Measurements from ENCODE around the gene MBLAC2. TPM values are rescaled to one million over a fixed set of nuclear protein-coding genes. Genes with fewer than 3 reads are reported as not detected.
A peak's percentile ranks its signal among the peaks of the same experiment; 100 is the strongest.

The MBLAC2 gene
- polyA plus RNA-seq, 4 donors: 0.89 to 9.6 (median 2.5) TPM

DNA sequence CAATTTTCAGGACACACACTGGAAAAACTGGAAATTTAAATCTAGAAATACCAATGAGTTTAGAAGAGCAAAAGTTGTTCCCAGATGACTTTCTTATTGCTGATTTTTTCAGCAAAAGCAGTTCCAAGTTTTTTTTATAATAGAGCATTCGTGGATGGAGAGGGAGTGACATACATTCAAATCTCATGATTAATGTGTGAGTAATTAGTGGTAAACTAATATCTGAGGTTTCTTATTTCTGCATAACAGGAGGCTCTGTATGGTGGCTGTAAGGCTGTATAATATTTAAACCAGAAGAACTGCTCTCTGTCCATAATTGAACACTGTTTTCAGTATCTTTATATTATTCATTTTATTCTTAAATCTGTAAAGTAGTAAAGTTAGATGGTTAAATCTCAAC is 29.0 kb upstream of the MBLAC2 start:
- H3K9me3 ChIP-seq (ENCODE audit: control insufficient read depth in 2 of 2, insufficient read depth in 1 of 2, low read depth in 1 of 2, low read length in 1 of 2): no peaks in the 10 kb centered on the region
- no peaks in the 10 kb centered on the region for H3K4me1 ChIP-seq (ENCODE audit: control insufficient read depth in 3 of 3, insufficient read depth in 2 of 3, low read depth in 1 of 3, low read length in 2 of 3)
- no peak overlapping the region for H3K27ac ChIP-seq (ENCODE audit: low read depth in 1 of 3, low read length in 2 of 3)
- WGBS, 3 donors: 75 to 88% (median 84%) methylated on average over 1 of the region's 1 CpG
- H3K27me3 ChIP-seq (ENCODE audit: control insufficient read depth in 3 of 3, insufficient read depth in 3 of 3, low read length in 3 of 3): no peaks in the 10 kb centered on the region
- FAIRE-seq (no peak), DNase-seq (no peak)
- H3K36me3 ChIP-seq (ENCODE audit: control insufficient read depth in 3 of 3, insufficient read depth in 2 of 3, low read depth in 1 of 3, low read length in 3 of 3): no peaks in the 10 kb centered on the region
- H3K4me3 ChIP-seq (ENCODE audit: low read depth in 1 of 3, low read length in 3 of 3): no peak overlapping the region

DNA sequence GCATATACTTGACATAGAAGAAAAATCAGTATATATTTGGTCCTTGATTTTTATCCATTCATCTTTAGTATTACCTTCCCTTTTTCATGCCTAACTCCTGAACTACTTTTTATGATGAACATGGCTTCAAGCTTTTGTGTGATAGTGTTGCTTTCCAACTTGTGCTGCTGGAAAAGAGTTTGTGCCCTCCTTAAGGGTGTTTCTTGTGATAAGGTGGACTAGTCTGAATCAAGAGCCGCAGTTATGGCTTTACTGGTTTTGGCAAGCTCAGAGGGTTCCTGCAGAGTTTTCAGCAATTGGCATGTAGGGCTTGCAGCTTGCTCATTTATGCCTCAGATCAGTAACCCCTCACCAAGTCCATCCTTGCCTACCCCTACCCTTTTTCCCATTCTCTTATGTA is 20.6 kb upstream of the MBLAC2 start:
- no peaks in the 10 kb centered on the region for H3K27me3 ChIP-seq (ENCODE audit: control insufficient read depth in 3 of 3, insufficient read depth in 3 of 3, low read length in 3 of 3)
- FAIRE-seq (no peak), DNase-seq (no peak)
- peak overlapping the region in 1 of 3 donors; percentile 20 for H3K27ac ChIP-seq (ENCODE audit: low read depth in 1 of 3, low read length in 2 of 3)
- no peaks in the 10 kb centered on the region for H3K9me3 ChIP-seq (ENCODE audit: control insufficient read depth in 2 of 2, insufficient read depth in 1 of 2, low read depth in 1 of 2, low read length in 1 of 2)
- no peaks in the 10 kb centered on the region for H3K4me1 ChIP-seq (ENCODE audit: control insufficient read depth in 3 of 3, insufficient read depth in 2 of 3, low read depth in 1 of 3, low read length in 2 of 3)
- H3K4me3 ChIP-seq (ENCODE audit: low read depth in 1 of 3, low read length in 3 of 3): no peak overlapping the region
- 82 to 96% (median 93%) methylated on average over 1 of the region's 1 CpG for WGBS, 3 donors
- peaks cover 0 to 3% (median 0%) of the 10 kb centered on the region in 3 donors for H3K36me3 ChIP-seq (ENCODE audit: control insufficient read depth in 3 of 3, insufficient read depth in 2 of 3, low read depth in 1 of 3, low read length in 3 of 3)

DNA sequence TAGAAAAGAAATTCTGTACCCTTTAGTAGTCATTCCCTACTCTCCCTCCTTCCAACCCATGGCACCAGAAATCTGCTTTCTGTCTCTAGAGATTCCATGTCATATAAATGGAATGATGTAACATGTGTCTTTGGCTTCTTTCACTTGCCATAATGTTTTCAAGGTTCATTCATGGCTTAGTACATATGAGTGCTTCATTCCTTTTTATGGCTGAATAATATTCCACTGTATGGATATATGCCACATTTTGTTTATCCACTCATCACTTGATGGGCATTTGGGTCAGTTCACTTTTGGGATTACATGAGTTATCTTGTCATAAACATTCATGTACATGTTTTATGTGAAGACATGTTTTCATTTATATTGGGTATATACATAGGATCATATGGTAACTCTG is 19.5 kb upstream of the MBLAC2 start:
- Histone ChIP-seq H3K9me3 (ENCODE audit: control insufficient read depth in 2 of 2, insufficient read depth in 1 of 2, low read depth in 1 of 2, low read length in 1 of 2) (no peaks in the 10 kb centered on the region), H3K27ac (ENCODE audit: low read depth in 1 of 3, low read length in 2 of 3) (no peak overlapping the region), H3K4me3 (ENCODE audit: low read depth in 1 of 3, low read length in 3 of 3) (no peak overlapping the region), H3K4me1 (ENCODE audit: control insufficient read depth in 3 of 3, insufficient read depth in 2 of 3, low read depth in 1 of 3, low read length in 2 of 3) (no peaks in the 10 kb centered on the region), H3K36me3 (ENCODE audit: control insufficient read depth in 3 of 3, insufficient read depth in 2 of 3, low read depth in 1 of 3, low read length in 3 of 3) (peaks cover 0 to 3% (median 0%) of the 10 kb centered on the region in 3 donors), H3K27me3 (ENCODE audit: control insufficient read depth in 3 of 3, insufficient read depth in 3 of 3, low read length in 3 of 3) (no peaks in the 10 kb centered on the region)
- DNase-seq (no peak), FAIRE-seq (no peak)

DNA sequence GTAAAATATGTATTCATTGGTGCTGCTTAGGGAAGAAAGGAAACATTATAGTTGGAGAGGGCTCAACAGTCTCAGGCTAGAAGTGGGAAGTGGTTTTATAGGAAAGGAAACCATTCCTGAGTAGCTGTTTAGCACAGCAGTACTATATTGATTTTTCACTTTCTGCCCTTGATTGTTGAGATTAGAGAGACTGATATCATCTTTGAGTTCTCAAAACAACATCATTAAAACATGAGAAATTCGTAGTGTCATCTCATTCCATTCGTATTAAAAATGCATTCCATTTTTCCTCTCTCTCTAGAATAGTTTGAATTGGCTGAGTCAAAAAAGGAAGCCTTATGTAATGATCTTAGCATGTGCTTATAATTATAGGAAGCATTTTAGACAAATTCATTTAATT is 14.2 kb upstream of the MBLAC2 start:
- FAIRE-seq: no peak
- 57 to 76% (median 74%) methylated on average over 2 of the region's 2 CpGs for WGBS, 3 donors
- Histone ChIP-seq H3K4me1 (ENCODE audit: control insufficient read depth in 3 of 3, insufficient read depth in 2 of 3, low read depth in 1 of 3, low read length in 2 of 3) (no peaks in the 10 kb centered on the region), H3K36me3 (ENCODE audit: control insufficient read depth in 3 of 3, insufficient read depth in 2 of 3, low read depth in 1 of 3, low read length in 3 of 3) (no peaks in the 10 kb centered on the region), H3K4me3 (ENCODE audit: low read depth in 1 of 3, low read length in 3 of 3) (no peak overlapping the region), H3K9me3 (ENCODE audit: control insufficient read depth in 2 of 2, insufficient read depth in 1 of 2, low read depth in 1 of 2, low read length in 1 of 2) (no peaks in the 10 kb centered on the region), H3K27ac (ENCODE audit: low read depth in 1 of 3, low read length in 2 of 3) (no peak overlapping the region), H3K27me3 (ENCODE audit: control insufficient read depth in 3 of 3, insufficient read depth in 3 of 3, low read length in 3 of 3) (no peaks in the 10 kb centered on the region)
- DNase-seq: no peak

DNA sequence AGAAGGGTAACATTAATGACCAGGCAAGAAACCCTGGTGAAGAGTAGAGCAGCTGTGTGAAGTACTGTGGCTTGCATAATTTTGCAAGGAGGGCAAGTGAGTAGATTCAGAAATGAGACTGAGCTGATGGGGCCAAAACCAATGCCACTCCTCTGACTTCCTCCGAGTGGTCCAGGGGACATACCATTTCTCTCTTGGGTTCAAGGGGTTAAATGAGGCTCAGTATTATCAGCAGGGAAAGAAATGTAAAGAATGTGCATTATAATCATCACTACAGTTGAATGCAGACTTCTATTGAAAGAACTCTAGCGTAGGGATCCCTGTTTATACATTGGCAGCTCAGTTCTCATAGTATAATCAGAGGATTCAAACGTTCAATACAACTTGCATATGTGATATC is 10.0 kb upstream of the MBLAC2 start:
- Histone ChIP-seq H3K9me3 (ENCODE audit: control insufficient read depth in 2 of 2, insufficient read depth in 1 of 2, low read depth in 1 of 2, low read length in 1 of 2) (no peaks in the 10 kb centered on the region), H3K36me3 (ENCODE audit: control insufficient read depth in 3 of 3, insufficient read depth in 2 of 3, low read depth in 1 of 3, low read length in 3 of 3) (no peaks in the 10 kb centered on the region), H3K4me1 (ENCODE audit: control insufficient read depth in 3 of 3, insufficient read depth in 2 of 3, low read depth in 1 of 3, low read length in 2 of 3) (no peaks in the 10 kb centered on the region), H3K4me3 (ENCODE audit: low read depth in 1 of 3, low read length in 3 of 3) (no peak overlapping the region), H3K27me3 (ENCODE audit: control insufficient read depth in 3 of 3, insufficient read depth in 3 of 3, low read length in 3 of 3) (no peaks in the 10 kb centered on the region), H3K27ac (ENCODE audit: low read depth in 1 of 3, low read length in 2 of 3) (no peak overlapping the region)
- FAIRE-seq (no peak), DNase-seq (no peak)
- 70 to 82% (median 78%) methylated on average over 3 of the region's 3 CpGs for WGBS, 3 donors

DNA sequence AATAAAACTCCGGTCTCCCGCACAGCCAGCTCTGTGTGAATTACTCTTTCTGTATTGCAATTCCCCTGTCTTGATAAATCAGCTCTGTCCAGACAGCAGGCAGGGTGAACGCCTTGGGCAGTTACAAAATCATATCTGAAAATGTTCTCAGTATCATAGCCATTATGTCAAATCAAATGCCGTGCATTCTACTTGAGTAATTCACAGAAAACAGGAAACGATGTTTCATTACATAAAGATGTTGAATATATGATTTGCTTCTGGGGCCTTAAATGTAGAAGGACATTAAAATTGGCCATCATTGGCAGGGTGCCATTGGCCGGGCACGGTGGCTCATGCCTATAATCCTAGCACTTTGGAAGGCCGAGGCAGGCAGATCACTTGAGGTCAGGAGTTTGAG is 8.6 kb upstream of the MBLAC2 start:
- FAIRE-seq (no peak), DNase-seq (no peak)
- Histone ChIP-seq H3K4me3 (ENCODE audit: low read depth in 1 of 3, low read length in 3 of 3) (no peak overlapping the region), H3K4me1 (ENCODE audit: control insufficient read depth in 3 of 3, insufficient read depth in 2 of 3, low read depth in 1 of 3, low read length in 2 of 3) (no peaks in the 10 kb centered on the region), H3K27ac (ENCODE audit: low read depth in 1 of 3, low read length in 2 of 3) (no peak overlapping the region), H3K27me3 (ENCODE audit: control insufficient read depth in 3 of 3, insufficient read depth in 3 of 3, low read length in 3 of 3) (no peaks in the 10 kb centered on the region), H3K9me3 (ENCODE audit: control insufficient read depth in 2 of 2, insufficient read depth in 1 of 2, low read depth in 1 of 2, low read length in 1 of 2) (no peaks in the 10 kb centered on the region), H3K36me3 (ENCODE audit: control insufficient read depth in 3 of 3, insufficient read depth in 2 of 3, low read depth in 1 of 3, low read length in 3 of 3) (no peaks in the 10 kb centered on the region)
- 92 to 98% (median 94%) methylated on average over 8 of the region's 8 CpGs for WGBS, 3 donors

DNA sequence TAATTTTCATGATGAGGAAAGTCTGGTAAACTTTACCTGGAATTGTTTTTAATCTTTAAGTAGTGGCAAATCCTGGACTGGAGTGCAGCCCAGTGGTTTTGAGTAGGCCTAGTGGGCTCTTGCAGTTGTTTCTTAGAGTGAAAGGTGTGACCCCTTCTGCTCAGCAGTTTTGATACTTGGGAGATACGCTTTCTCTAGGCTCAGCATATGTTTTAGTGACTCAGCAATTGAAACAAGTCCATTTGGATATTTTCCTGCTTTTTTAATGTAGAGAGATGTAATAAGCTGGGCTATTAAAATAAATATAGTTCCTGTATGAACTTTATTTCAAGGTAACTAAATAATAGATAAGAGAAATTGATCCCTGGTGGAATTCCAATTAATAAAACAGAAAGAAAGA is 6.1 kb upstream of the MBLAC2 start:
- H3K4me3 ChIP-seq (ENCODE audit: low read depth in 1 of 3, low read length in 3 of 3): no peak overlapping the region
- WGBS, 3 donors: 94 to 97% (median 94%) methylated on average over 1 of the region's 1 CpG
- FAIRE-seq: no peak

DNA sequence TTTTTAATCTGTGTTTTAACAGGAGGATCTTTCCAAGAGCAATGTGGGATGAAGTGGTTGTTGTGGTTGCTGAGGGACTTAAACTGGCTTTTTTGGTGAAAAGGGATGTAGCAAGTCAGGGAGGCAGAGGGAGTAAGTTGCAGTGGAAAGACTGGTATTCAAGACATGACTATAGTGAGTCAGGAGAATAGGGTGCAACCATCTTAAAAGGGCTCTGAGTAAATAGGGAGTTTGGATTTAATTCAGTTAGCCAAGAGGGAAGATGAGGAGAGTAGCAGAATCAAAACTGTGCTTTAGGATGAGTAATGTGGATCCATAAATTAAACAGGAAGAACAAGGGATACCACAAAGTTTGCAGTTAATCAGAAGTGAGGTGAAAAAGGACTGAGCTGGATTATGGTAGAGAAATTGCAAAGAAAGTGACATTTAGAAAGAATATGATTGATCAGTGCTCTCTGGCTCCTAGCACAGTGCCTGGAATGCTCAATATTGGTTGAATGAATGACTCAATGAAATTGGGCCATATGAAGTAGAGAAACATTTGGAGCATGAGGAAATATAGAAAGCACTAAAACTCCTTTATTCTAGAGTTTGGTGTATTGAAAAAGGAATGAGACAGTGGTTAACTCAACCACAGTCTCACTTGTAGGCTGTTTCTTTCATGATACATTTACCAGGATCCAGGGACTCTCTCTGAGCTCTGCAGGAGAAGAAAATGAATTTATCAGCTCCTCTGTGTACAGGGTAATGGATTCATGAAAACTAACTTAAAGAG is 5.2 kb upstream of the MBLAC2 start:
- Histone ChIP-seq H3K27ac (ENCODE audit: low read depth in 1 of 3, low read length in 2 of 3) (no peak overlapping the region), H3K4me1 (ENCODE audit: control insufficient read depth in 3 of 3, insufficient read depth in 2 of 3, low read depth in 1 of 3, low read length in 2 of 3) (peaks cover 0 to 3% (median 0%) of the 10 kb centered on the region in 3 donors), H3K4me3 (ENCODE audit: low read depth in 1 of 3, low read length in 3 of 3) (no peak overlapping the region), H3K27me3 (ENCODE audit: control insufficient read depth in 3 of 3, insufficient read depth in 3 of 3, low read length in 3 of 3) (no peaks in the 10 kb centered on the region), H3K9me3 (ENCODE audit: control insufficient read depth in 2 of 2, insufficient read depth in 1 of 2, low read depth in 1 of 2, low read length in 1 of 2) (no peaks in the 10 kb centered on the region), H3K36me3 (ENCODE audit: control insufficient read depth in 3 of 3, insufficient read depth in 2 of 3, low read depth in 1 of 3, low read length in 3 of 3) (no peaks in the 10 kb centered on the region)
- FAIRE-seq (no peak), DNase-seq (no peak)

More for the DNA sequence above, 6.1 kb upstream of the MBLAC2 start:
- no peaks in the 10 kb centered on the region for H3K36me3 ChIP-seq (ENCODE audit: control insufficient read depth in 3 of 3, insufficient read depth in 2 of 3, low read depth in 1 of 3, low read length in 3 of 3)
- no peak overlapping the region for H3K27ac ChIP-seq (ENCODE audit: low read depth in 1 of 3, low read length in 2 of 3)
- H3K27me3 ChIP-seq (ENCODE audit: control insufficient read depth in 3 of 3, insufficient read depth in 3 of 3, low read length in 3 of 3): no peaks in the 10 kb centered on the region
- no peaks in the 10 kb centered on the region for H3K4me1 ChIP-seq (ENCODE audit: control insufficient read depth in 3 of 3, insufficient read depth in 2 of 3, low read depth in 1 of 3, low read length in 2 of 3)
- H3K9me3 ChIP-seq (ENCODE audit: control insufficient read depth in 2 of 2, insufficient read depth in 1 of 2, low read depth in 1 of 2, low read length in 1 of 2): no peaks in the 10 kb centered on the region
- DNase-seq: no peak

DNA sequence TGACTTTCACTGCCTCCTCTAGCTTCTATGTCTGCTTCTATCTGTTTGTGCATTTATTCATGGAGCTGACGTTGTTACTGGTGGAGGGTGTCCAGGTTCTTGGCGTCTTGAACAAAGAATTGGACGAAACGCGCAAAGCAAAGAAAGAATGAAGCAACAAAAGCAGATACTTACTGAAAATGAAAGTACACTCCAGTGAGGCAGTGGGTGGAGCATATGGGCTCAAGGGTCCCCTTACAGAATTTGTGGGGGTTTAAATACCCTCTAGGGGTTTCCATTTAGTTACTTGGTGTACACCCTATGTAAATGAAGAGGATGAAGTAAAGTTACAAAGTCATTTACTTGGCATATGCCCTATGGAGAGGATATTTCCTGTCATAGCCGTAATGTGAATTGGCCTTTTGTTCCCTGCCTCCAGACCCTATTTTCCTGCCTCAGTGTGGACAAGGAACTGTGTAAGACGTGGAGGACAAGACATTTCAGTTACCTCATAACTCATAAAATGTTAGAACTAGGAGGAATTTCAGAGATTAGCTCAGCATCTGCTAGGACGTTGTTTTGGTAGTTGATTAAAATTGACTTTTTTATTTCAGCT is 3.1 kb upstream of the MBLAC2 start:
- DNase-seq (no peak), FAIRE-seq (no peak)
- Histone ChIP-seq H3K9me3 (ENCODE audit: control insufficient read depth in 2 of 2, insufficient read depth in 1 of 2, low read depth in 1 of 2, low read length in 1 of 2) (no peaks in the 10 kb centered on the region), H3K36me3 (ENCODE audit: control insufficient read depth in 3 of 3, insufficient read depth in 2 of 3, low read depth in 1 of 3, low read length in 3 of 3) (no peaks in the 10 kb centered on the region), H3K4me1 (ENCODE audit: control insufficient read depth in 3 of 3, insufficient read depth in 2 of 3, low read depth in 1 of 3, low read length in 2 of 3) (peaks cover 0 to 5% (median 0%) of the 10 kb centered on the region in 3 donors), H3K27me3 (ENCODE audit: control insufficient read depth in 3 of 3, insufficient read depth in 3 of 3, low read length in 3 of 3) (no peaks in the 10 kb centered on the region), H3K4me3 (ENCODE audit: low read depth in 1 of 3, low read length in 3 of 3) (no peak overlapping the region), H3K27ac (ENCODE audit: low read depth in 1 of 3, low read length in 2 of 3) (no peak overlapping the region)
- WGBS, 3 donors: 79 to 84% (median 81%) methylated on average over 8 of the region's 8 CpGs
